Uterus (tissue), 2 donors: ENCODE results near the gene ATAD3B.

Source experiments
- CTCF ChIP-seq, 4 experiments: fragments of 200-600 bp in 2 of 4; fragments of 450-650 bp in 2 of 4; sonication (generic) in 2 of 4; IDR thresholded peaks; one replicate each; pipeline ENCODE4 v1.5.1; 2016 to 2019; ENCODE audit warnings: antibody characterized with exemption in 4 of 4, mild to moderate bottlenecking in 2 of 4, moderate library complexity in 1 of 4
- POLR2A ChIP-seq, 2 donors: fragments of 450-650 bp; IDR thresholded peaks; one replicate each; pipeline ENCODE4 v1.6.1; 2016; ENCODE audit warnings: antibody characterized with exemption in 2 of 2, mild to moderate bottlenecking in 1 of 2, moderate library complexity in 1 of 2

DNA sequence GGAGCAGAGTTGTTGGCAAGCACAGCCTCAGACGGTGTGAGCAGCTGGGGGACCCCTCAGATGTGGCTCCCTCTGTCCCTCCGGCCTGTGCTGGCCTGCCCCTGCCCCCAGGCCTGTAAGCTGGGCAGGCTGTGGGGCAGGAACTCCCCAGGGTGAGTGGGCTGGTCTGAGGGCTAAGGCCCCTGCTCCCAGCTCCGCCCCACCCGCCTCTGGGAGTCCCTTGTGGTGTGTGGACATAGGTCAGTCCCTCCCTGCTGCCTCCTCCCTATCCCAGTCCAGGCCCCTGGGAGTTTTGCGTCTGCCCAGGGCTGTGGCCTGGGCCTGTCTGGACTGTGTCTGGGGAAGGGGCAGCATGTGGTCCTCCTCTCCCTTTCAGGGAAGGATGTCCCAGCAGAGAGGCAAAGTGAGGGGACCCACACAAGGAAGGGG is 39.7 kb upstream of the ATAD3B start:
- TF ChIP-seq CTCF (IDR thresholded peaks at IDR 0.05) (no peak), POLR2A (IDR thresholded peaks at IDR 0.05) (peak in 1 of 2 donors; percentile 18)
